HCT116 (cell line): Measurements from ENCODE around the gene DENND4A. TPM values are rescaled to one million over a fixed set of nuclear protein-coding genes. Genes with fewer than 3 reads are reported as not detected.

ENCODE experiments used
- ATAC-seq: fragments of 200-7000 bp; cut with Tn5 transposase; 2 replicates; pipeline ENCODE4 v1.9.1; 2020; ENCODE audit warnings: mild to moderate bottlenecking, moderate library complexity
- BruUV-seq: library from RNA; stranded (reverse); fragments of 400-500 nt; replicated peaks from 2 replicates; lab custom pipeline; 2021; lab: Mats Ljungman, UMichigan
- CTCF ChIA-PET: fragments of 300-600 bp; sonication (Branson Sonifier 250); formaldehyde crosslinking; loops from one replicate; lab custom pipeline; 2021; ENCODE audit warnings: antibody characterized with exemption; lab: Charles Lee
- POLR2A ChIA-PET: fragments of 300-600, 350-600 bp; sonication (Branson Sonifier 250); formaldehyde crosslinking; loops from one replicate; lab custom pipeline; 2021; ENCODE audit warnings: antibody characterized with exemption; lab: Charles Lee
- RAD21 ChIA-PET, 2 experiments: fragments of 300-600 bp; sonication (Branson Sonifier 250); formaldehyde crosslinking; loops; one replicate each; lab custom pipeline; 2023; ENCODE audit warnings: low total read pairs in 2 of 2; ENCODE audit not compliant: uncharacterized antibody in 2 of 2, unreplicated experiment in 2 of 2, low non-redundant PET in 1 of 2; lab: Charles Lee
- DNase-seq: peaks from one replicate; pipeline ENCODE4 v3.0.0-alpha.2; 2010; ENCODE audit warnings: low read depth, low spot score
- H2AFZ ChIP-seq: fragments of 200-600 bp; shearing (Covaris generic), sonication (generic); 2 replicates; pipeline ENCODE4 v1.6.1; 2017; ENCODE audit warnings: low read depth, mixed run types, mixed read lengths, antibody characterized with exemption, low read length; ENCODE audit not compliant: poor library complexity, severe bottlenecking
- H3K27ac ChIP-seq: 2 replicates; pipeline ENCODE4 v1.5.1; 2012; ENCODE audit warnings: low read depth, low read length
- H3K27me3 ChIP-seq: fragments of 200-600 bp; sonication (generic); 2 replicates; pipeline ENCODE4 v1.6.1; 2016; ENCODE audit warnings: mixed run types, low read length, mixed read lengths; ENCODE audit not compliant: insufficient read depth
- H3K36me3 ChIP-seq, 2 experiments: fragments of 200-500 bp in 1 of 2; fragments of 200-600 bp in 1 of 2; sonication (Bioruptor generic) in 1 of 2; sonication (generic) in 1 of 2; 2 replicates each; pipeline versions ENCODE4 v1.5.1 to v1.6.1; 2014 to 2016; ENCODE audit warnings: low read length in 2 of 2, inconsistent platforms in 1 of 2, mixed read lengths in 1 of 2, mixed run types in 1 of 2; ENCODE audit not compliant: insufficient read depth in 2 of 2, control insufficient read depth in 1 of 2
- H3K4me1 ChIP-seq, 2 experiments: fragments of 200-600 bp in 1 of 2; sonication (generic) in 1 of 2; 2 replicates each; pipeline versions ENCODE4 v1.5.1 to v1.6.1; 2012 to 2017; ENCODE audit warnings: low read length in 2 of 2, inconsistent platforms in 1 of 2, mild to moderate bottlenecking in 1 of 2, mixed read lengths in 1 of 2, mixed run types in 1 of 2, moderate library complexity in 1 of 2; ENCODE audit not compliant: insufficient read depth in 2 of 2, control insufficient read depth in 1 of 2
- H3K4me2 ChIP-seq: fragments of 200-600 bp; sonication (generic); 2 replicates; pipeline ENCODE4 v1.6.1; 2017; ENCODE audit warnings: mixed run types, low read length, mixed read lengths
- H3K4me3 ChIP-seq, 2 experiments: fragments of 200-600 bp in 1 of 2; sonication (generic) in 1 of 2; replicated peaks in 1 of 2; 2 replicates each; pipeline ENCODE4 v1.5.1; 2011 to 2016; ENCODE audit warnings: low read length in 2 of 2, control low read depth in 1 of 2, low read depth in 1 of 2, mild to moderate bottlenecking in 1 of 2, mixed read lengths in 1 of 2, mixed run types in 1 of 2
- H3K79me2 ChIP-seq: fragments of 200-600 bp; sonication (generic); 2 replicates; pipeline ENCODE4 v1.6.1; 2017; ENCODE audit warnings: mild to moderate bottlenecking, mixed run types, low read length, moderate library complexity, mixed read lengths; ENCODE audit not compliant: insufficient read depth
- H3K9ac ChIP-seq: fragments of 200-600 bp; sonication (generic); 2 replicates; pipeline ENCODE4 v1.6.1; 2016; ENCODE audit warnings: low read length, mixed read lengths
- H3K9me2 ChIP-seq: fragments of 200-600 bp; sonication (generic), shearing (Covaris generic); 2 replicates; pipeline ENCODE4 v1.6.1; 2017; ENCODE audit warnings: mixed run types, mild to moderate bottlenecking, moderate library complexity; ENCODE audit not compliant: insufficient read depth
- H3K9me3 ChIP-seq, 2 experiments: fragments of 200-500 bp in 1 of 2; fragments of 200-600 bp in 1 of 2; sonication (Bioruptor generic) in 1 of 2; sonication (generic) in 1 of 2; 2 replicates each; pipeline ENCODE4 v1.6.1; 2014 to 2017; ENCODE audit warnings: low read length in 2 of 2, mixed read lengths in 2 of 2, inconsistent platforms in 1 of 2, low read depth in 1 of 2, mild to moderate bottlenecking in 1 of 2, mixed run types in 1 of 2, moderate library complexity in 1 of 2; ENCODE audit not compliant: control insufficient read depth in 1 of 2, insufficient read depth in 1 of 2
- H4K20me1 ChIP-seq: fragments of 200-600 bp; sonication (generic), shearing (Covaris generic); 2 replicates; pipeline ENCODE4 v1.6.1; 2017; ENCODE audit warnings: mixed run types, mild to moderate bottlenecking, moderate library complexity; ENCODE audit not compliant: insufficient read depth
- CEBPB ChIP-seq: IDR thresholded peaks from 2 replicates; pipeline ENCODE4 v1.6.1; 2012; ENCODE audit warnings: low read depth
- ELF1 ChIP-seq: IDR thresholded peaks from 2 replicates; pipeline ENCODE4 v1.6.1; 2012; ENCODE audit warnings: low read depth, borderline replicate concordance
- EZH2phosphoT487 ChIP-seq: fragments of 200-600 bp; IDR thresholded peaks from 2 replicates; pipeline ENCODE4 v1.6.1; 2018; ENCODE audit warnings: antibody characterized with exemption, borderline replicate concordance
- JUND ChIP-seq: IDR thresholded peaks from 2 replicates; pipeline ENCODE4 v1.6.1; 2012
- POLR2AphosphoS5 ChIP-seq: IDR thresholded peaks from 2 replicates; pipeline ENCODE4 v1.6.1; 2011; ENCODE audit warnings: mild to moderate bottlenecking, low read depth, low read length, moderate library complexity
- RAD21 ChIP-seq: IDR thresholded peaks from 2 replicates; pipeline ENCODE4 v1.6.1; 2012; ENCODE audit warnings: low read depth, mild to moderate bottlenecking
- SIN3A ChIP-seq: IDR thresholded peaks from 2 replicates; pipeline ENCODE4 v1.6.1; 2012; ENCODE audit warnings: low read depth
- SP1 ChIP-seq: IDR thresholded peaks from 2 replicates; pipeline ENCODE4 v1.6.1; 2012; ENCODE audit warnings: low read depth
- ZNF274 ChIP-seq: fragments of 200-500 bp; sonication (Bioruptor generic); IDR thresholded peaks from 2 replicates; pipeline ENCODE4 v1.6.1; 2014; ENCODE audit warnings: mild to moderate bottlenecking, low read depth, low read length, inconsistent platforms
- intact Hi-C: fragments of 100-400 bp; cut with micrococcal nuclease; formaldehyde crosslinking; loops from 2 replicates; pipeline ENCODE4 v1.10.0; 2022
- total RNA-seq: library from RNA; stranded (reverse); gene quantifications from one replicate; pipeline ENCODE4 v1.2.1, GENCODE V29; 2021; ENCODE audit not compliant: unreplicated experiment
- TF ChIP-seq, protein P1 (sequence below): IDR thresholded peaks from 2 replicates; pipeline ENCODE4 v1.6.1; 2012

The DENND4A gene
- total RNA-seq, 1 experiment from 2014 or later, result 9.1 TPM

DNA sequence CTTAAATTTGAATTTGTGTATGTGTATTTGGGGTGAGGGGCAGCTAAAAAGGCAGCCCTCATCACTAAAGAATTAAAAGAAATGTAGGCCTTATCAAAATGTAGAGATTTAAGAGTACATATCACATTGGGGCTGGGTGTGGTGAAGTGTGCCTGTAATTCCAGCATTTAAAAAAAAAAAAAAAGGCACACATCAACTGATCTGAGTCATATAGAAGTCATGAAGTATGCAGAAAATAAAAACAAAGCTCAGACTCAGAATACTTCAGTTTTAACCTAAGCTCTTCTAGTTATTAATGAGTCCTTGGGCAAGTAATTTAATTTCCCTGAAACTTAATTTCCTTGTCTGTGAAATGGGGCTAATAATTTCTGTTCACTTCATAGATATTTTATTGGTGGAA, 138.8 kb downstream of the DENND4A start:
- DNase-seq (no peak), ATAC-seq (no peak)
- no peaks in the 10 kb centered on the region for H3K9me3 ChIP-seq
- H3K4me2 ChIP-seq, result no peak overlapping the region; the same call in 1 of the 2 replicates
- no TSS peak for BruUV-seq
- H3K9me2 ChIP-seq, result no peaks in the 10 kb centered on the region
- intact Hi-C loops, result no loop called here
- no peaks in the 10 kb centered on the region for H3K36me3 ChIP-seq
- H3K9ac ChIP-seq, result no peak overlapping the region
- no peaks in the 10 kb centered on the region for H4K20me1 ChIP-seq
- CTCF ChIA-PET, result no interaction called here
- no peak overlapping the region for H3K27ac ChIP-seq
- H2AFZ ChIP-seq, result no peak overlapping the region
- POLR2A ChIA-PET, result no interaction called here
- H3K79me2 ChIP-seq, result no peaks in the 10 kb centered on the region
- no peak overlapping the region for H3K4me3 ChIP-seq
- peaks cover 3 to 26% of the 10 kb centered on the region in 2 experiments; a peak in 3 of 4 replicates for H3K4me1 ChIP-seq
- no peaks in the 10 kb centered on the region for H3K27me3 ChIP-seq
- RAD21 ChIA-PET, result no interaction called here
- TF ChIP-seq SP1 (no peak), CEBPB (no peak), EZH2phosphoT487 (no peak), ELF1 (no peak), RAD21 (no peak), JUND (no peak), POLR2AphosphoS5 (no peak)
- TF ChIP-seq, protein P1, sequence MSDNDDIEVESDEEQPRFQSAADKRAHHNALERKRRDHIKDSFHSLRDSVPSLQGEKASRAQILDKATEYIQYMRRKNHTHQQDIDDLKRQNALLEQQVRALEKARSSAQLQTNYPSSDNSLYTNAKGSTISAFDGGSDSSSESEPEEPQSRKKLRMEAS, result no peak

DNA sequence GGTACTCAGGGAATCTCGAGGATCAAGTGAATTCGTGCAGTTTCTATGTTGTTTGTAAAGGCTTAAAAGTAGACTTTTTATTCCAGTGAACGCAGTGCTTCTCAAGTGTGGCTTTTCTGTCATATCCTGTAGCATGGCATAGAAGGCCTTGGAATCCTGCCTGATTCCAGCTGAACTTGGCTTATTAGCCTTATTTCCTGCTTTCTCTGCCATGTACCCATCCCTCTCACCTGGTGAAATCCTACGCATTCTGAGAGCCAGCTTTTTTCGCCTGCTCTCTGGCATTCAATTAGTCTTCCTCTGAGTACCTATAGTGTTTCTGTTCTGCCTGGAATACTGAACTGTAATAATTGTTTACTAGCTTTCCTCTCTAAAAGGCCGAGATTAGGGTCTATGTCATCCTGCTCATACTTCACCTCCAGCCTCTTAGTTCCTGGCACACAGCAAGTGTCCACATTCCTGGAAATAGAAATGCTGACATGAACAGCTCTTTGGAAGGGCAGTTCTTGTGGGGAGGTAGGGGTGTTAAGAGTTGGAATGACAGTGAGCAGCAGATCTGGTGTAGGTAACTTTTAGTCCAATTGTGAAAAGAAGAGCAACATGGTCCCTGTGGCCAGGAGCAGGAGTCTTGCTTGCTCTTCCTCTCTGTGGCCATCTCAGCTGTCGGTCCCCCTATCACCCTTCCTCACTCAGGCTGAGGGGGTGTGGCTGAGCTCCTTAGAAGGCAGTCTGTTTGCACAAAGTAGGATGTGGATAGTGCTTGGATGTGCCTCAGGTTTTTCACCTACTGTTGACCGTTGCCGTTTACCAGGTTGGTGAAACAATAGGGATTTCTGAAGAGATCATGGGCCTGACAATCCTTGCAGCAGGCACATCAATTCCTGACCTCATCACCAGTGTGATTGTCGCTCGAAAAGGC, 140.0 kb downstream of the DENND4A start:
- intact Hi-C loops, result no loop called here
- no peaks in the 10 kb centered on the region for H3K9me3 ChIP-seq
- peaks cover 3 to 26% of the 10 kb centered on the region in 2 experiments; a peak in 3 of 4 replicates for H3K4me1 ChIP-seq
- H3K27ac ChIP-seq, result no peak overlapping the region
- no peaks in the 10 kb centered on the region for H3K27me3 ChIP-seq
- BruUV-seq, result no TSS peak
- H3K36me3 ChIP-seq, result no peaks in the 10 kb centered on the region
- no peak for ATAC-seq
- DNase-seq, result no peak
- ChIA-PET RAD21 (no interaction called here), CTCF (no interaction called here), POLR2A (no interaction called here)
- H3K4me2 ChIP-seq, result no peak overlapping the region
- H2AFZ ChIP-seq, result no peak overlapping the region
- TF ChIP-seq POLR2AphosphoS5 (no peak), SIN3A (no peak), ZNF274 (no peak)
- H4K20me1 ChIP-seq, result no peaks in the 10 kb centered on the region
- no peaks in the 10 kb centered on the region for H3K9me2 ChIP-seq
- H3K9ac ChIP-seq, result no peak overlapping the region
- H3K4me3 ChIP-seq, result no peak overlapping the region
- no peaks in the 10 kb centered on the region for H3K79me2 ChIP-seq
